Hematopoietic multipotent progenitor cell treated with erythropoietin and hydrocortisone succinate and interleukin-3 and kit ligand, for 17 days (in vitro differentiated cells): ENCODE measurements around the gene P2RX3.
"Not testable (repeated sequence)": the region's sequence is repeated elsewhere in the genome, so short reads cannot be mapped to it uniquely, and the experiment has no call there.

ENCODE experiments used
- DNase-seq: peaks from one replicate; pipeline ENCODE4 v3.0.0-alpha.2; 2015; ENCODE audit warnings: low spot score

The P2RX3 gene

DNA sequence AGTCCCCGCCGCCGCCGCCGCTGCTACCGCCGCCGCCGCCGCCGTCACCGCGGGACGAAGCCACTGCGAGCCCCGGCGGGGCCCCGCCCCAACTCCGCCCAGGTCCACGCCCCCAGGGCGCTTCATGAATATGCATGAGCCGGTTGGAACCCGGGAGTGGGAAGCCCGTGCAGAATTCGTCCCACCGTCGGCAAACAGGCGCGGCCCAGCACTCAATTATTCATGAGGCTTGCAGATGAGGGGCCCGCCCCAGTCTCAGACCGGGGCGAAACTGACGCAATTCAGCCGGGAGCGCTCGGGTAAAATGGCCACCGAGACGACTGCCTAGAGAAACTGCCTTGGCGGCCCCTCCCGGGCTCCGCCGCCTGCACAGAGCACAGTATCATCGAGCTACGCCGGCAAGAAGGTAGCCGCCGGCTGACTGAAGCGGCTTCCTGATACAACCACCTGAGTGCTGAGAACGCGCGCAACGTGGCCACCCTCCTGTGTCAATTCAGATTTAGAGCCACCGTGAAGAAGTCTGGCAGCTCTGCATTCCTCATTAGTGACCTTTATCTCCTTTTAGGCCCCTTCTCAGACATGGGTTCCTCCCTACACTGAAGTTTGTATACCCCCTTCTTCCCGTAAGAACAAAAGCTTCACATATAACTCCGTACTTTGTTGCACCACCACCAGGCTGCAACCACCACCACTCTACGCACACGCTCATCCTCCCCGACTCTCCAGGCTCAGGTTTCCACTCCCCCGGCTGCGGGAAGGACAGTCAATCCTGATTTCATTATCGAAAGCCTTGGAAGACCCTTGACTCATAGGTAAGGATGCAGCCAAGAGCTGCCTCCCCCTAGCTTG lies 13.0 kb upstream of the P2RX3 start, which contains the start of gene TNKS1BP1:
TNKS1BP1 (minus strand) TSS at position 67 of the 849 bp plus-strand sequence. CDS start 3,067 bp downstream, outside the sequence.
- peak; percentile 92 for DNase-seq

DNA sequence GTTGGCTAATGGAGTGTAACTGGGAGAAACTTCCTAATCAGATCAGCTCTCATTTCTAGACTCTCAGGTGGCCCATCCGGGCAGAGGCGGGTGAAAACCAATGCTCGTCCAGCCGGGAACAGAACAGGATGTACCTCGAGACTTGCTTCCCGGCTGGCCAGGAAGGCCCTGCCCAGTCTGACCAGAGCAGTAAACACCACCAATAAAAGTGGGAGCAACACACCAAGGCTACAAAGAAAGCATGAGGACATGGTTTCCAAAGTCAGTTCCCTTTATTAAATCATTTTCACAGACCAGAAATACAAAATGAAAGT lies 12.5 kb upstream of the P2RX3 start:
- no peak for DNase-seq

- no peak for DNase-seq
These were observed 10.4 kb upstream of the P2RX3 start for GRCh38 chr11:57327721-57328120.

DNA sequence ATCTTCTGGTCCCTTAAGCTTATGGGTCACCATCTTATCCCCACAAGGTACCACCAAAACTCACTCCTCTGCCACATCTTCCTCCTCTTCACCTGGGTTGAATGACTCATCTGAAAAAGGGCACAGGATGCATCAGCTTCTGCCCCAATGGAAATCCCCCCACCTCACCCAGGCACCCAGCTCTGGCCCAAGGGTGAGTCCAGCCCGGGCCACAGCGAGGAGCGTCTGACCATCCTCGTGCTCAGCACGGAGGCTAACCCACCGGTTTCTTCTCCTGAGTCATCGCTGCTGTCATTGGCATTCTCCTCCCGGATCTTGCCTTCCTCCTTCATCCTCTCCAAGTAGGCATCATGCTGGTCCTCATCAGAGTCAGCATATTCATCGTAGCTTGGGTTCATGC lies 8.1 kb upstream of the P2RX3 start:
- no peak for DNase-seq

GRCh38 chr11:57331720-57332119 lies 6.4 kb upstream of the P2RX3 start:
- no peak for DNase-seq

GRCh38 chr11:57332694-57333440 lies 5.3 kb upstream of the P2RX3 start:
- no peak for DNase-seq

- DNase-seq: no peak
These were observed 3.2 kb upstream of the P2RX3 start for GRCh38 chr11:57335023-57335342.

GRCh38 chr11:57335343-57336110 lies 2.6 kb upstream of the P2RX3 start, which contains the start of gene SSRP1:
SSRP1 (minus strand) TSS chr11:57335892; CDS start chr11:57335121, 771 bp downstream.
- DNase-seq: peak; percentile 69

GRCh38 chr11:57336111-57336666 lies 2.0 kb upstream of the P2RX3 start:
- no peak for DNase-seq

DNA sequence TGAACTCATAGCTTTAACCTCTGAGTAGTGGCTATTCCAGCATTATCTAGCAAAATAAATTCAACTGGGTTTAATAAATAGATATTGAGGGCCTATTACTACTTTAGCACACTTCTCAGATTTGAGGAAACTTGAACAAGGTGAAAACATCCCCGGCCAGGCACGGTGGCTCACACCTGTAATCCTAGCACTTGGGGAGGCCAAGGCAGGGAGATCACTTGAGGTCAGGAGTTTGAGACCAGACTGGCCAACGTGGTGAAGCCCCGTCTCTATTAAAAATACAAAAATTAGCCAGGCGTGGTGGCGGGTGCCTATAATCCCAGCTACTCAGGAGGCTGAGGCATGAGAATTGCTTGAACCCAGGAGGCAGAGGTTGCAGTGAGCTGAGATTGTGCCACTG lies 1.3 kb upstream of the P2RX3 start:
- not testable (repeated sequence) for DNase-seq

DNA sequence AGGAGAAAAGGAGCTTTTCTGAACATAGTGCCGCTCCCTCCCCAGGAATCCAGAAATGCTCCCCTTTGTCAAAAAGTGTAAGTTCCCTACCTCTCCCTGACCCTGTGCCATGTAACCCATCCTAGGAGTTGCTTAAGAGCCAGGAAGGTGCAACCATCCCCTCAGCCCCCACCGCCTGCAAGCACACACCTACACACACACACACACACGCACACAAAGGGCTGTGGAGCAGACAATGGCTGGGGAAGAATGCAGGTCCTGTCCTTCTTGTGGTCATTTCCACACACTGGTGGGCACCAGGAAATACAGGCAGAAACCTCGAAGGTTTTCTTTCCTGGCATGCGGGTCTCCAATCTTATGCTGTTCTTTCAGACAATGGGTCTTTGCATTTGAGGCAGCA lies 1.2 kb downstream of the P2RX3 start:
- DNase-seq: no peak

- no peak for DNase-seq
These were observed 2.0 kb downstream of the P2RX3 start for GRCh38 chr11:57340039-57340615.

DNA sequence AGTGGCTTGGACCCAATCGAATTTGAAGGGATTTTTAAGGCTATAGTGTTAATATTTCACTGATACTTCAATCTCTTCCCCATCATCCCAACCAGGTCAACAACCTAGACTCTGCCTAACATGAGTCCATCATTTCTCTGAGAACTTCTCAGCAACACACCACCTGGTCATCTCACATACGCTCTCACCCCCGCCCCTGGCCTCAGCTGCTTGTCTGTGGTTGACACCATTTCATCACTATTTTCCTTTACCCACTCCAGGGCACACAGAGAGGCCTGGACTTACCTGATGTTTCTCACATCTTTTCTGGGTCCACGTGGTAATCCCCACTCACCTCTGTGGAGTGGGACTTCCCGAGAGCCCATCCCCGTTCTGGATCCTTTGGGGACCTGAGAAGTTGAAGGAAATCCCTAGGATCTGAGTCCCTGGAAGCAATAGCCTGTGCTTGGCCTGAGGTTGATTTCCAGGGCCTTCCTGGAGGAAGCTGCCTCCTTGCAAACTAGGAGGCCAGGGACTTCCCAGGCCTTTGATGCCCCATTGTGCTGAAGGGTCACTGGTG lies 3.2 kb downstream of the P2RX3 start:
- DNase-seq: no peak

DNA sequence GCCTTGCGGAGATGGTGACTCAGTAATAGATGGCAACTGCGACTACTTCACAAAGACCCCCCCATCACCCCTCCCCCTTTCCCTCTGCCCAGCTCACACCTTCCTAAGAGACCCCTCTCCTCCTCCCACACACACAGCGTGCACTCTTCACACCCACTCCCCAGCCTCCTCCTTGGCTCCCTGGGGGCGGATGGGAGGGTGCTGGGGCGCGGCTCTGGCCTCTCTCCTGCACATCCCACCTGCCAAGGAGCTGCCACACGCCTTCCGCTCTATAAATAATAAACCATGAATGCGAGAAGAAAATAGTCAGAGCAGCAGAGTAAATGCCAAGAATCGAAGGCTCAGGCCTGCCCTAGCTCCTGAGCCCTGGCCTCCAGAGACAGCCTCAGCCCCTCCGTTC lies 4.5 kb downstream of the P2RX3 start:
- DNase-seq: no peak

DNA sequence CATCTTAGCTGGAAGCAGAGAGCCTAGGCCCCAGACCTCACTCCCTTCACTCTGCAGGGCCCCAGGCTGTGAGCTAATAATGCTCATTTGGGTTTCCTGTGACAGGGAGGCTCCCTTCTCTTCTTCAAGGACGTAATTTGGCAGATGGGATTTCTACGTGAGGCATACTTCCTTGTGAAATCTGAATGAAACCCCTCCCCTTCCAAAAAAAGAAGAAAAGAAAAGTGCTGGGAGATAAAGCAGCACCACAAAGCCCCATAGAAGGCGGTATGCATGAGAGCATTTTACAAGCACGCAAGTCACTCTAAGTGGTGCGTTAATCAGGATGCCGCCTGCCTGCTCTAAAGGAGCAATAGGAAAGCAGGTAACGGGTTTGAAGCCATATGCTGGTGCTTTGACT lies 5.7 kb downstream of the P2RX3 start:
- no peak for DNase-seq

- DNase-seq: no peak
These were observed 6.7 kb downstream of the P2RX3 start for GRCh38 chr11:57344826-57345225.

DNA sequence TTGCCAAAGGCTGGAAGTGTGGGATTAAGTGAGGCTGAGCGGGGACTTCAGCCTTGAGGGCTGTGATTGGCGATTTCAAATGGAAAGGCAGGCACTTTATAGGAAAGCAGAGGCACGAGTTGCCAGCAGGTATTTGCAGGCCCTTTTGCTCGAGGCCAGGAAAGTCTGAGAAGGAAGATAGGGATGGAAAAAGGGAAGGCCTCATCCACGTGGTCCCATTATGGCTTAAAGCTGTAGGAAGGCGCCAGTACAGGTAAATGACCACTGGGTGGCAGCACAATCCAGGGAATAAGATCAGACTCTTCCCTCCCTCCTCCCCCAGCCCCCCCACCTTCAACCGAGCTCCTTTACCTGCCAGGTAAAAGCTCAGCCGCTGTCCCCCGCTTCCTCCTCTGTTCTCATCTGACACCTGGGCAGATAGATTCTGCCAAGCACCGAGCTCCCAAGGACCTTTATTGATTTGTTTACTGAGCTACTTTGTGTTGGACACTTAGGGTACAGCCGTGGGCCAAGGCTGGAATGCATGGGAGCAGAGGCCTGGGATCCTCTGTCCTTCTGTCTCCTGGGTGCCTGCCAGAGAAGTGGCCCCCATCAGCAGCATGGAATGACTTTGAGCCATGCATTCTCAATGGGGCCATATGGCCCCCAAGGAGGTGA lies 7.5 kb downstream of the P2RX3 start:
- peak; percentile 81 for DNase-seq

DNA sequence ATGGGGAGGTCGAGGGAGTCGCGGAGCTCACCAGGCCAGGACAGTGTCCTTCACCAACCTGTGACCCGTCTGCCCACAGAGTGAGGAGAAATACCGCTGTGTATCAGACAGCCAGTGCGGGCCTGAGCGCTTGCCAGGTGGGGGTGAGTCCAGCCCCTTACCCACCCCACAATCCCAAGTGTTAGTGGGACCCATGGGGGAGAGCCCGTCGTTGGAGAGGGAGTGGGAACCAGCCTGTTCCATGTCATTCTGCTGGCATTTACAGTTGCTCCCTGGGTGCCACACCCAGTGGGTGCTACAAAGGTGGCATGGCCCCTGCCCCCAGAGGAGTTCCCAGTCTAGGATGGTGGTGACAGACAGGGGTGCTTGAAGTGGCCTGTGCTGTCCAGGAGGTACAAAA lies 9.2 kb downstream of the P2RX3 start:
- no peak for DNase-seq

GRCh38 chr11:57348052-57348451 lies 9.9 kb downstream of the P2RX3 start:
- no peak for DNase-seq

- no peak for DNase-seq
These were observed 10.6 kb downstream of the P2RX3 start for GRCh38 chr11:57348636-57349313.
